Measurements from ENCODE around the gene RBM4B. TPM values are rescaled to one million over a fixed set of nuclear protein-coding genes. Genes with fewer than 3 reads are reported as not detected.

Gene RBM4B
- total and polyA plus RNA-seq, 2 experiments from 2014 or later: 28.0 to 31.0 TPM

- Histone ChIP-seq H3K27ac (ENCODE audit: low read depth) (no peak overlapping the region), H4K20me1 (replicated peaks; ENCODE audit: insufficient read depth) (no peaks in the 10 kb centered on the region), H3K4me1 (ENCODE audit: insufficient read depth) (no peaks in the 10 kb centered on the region), H3K36me3 (ENCODE audit: insufficient read depth) (no peaks in the 10 kb centered on the region), H3F3A (replicated peaks; ENCODE audit: low read depth) (no peaks in the 10 kb centered on the region), H3K79me2 (replicated peaks; ENCODE audit: insufficient read depth) (no peaks in the 10 kb centered on the region), H3K4me3 (no peak overlapping the region), H3K27me3 (ENCODE audit: insufficient read depth) (no peaks in the 10 kb centered on the region), H3K9me2 (ENCODE audit: insufficient read depth) (no peaks in the 10 kb centered on the region), H2AFZ (no peak overlapping the region), H3K4me2 (no peak overlapping the region)
- TF ChIP-seq NANOG (IDR thresholded peaks at IDR 0.05; ENCODE audit: borderline replicate concordance) (no peak), POLR2AphosphoS5 (IDR thresholded peaks at IDR 0.05; ENCODE audit: low read depth) (no peak), ETS1 (IDR thresholded peaks at IDR 0.05) (no peak), REST (IDR thresholded peaks at IDR 0.05; ENCODE audit: unreplicated experiment) (no peak), EZH2phosphoT487 (IDR thresholded peaks at IDR 0.05; ENCODE audit: unreplicated experiment) (no peak), EZH2 (IDR thresholded peaks at IDR 0.05; ENCODE audit: low read depth, unreplicated experiment) (no peak), CREB1 (CRISPR knock-in tag; IDR thresholded peaks at IDR 0.05; ENCODE audit: low read depth) (no peak), ZNF114 (CRISPR knock-in tag; IDR thresholded peaks at IDR 0.05) (no peak), JUNB (IDR thresholded peaks at IDR 0.05; ENCODE audit: unreplicated experiment) (no peak), ZNF331 (CRISPR knock-in tag; IDR thresholded peaks at IDR 0.05; ENCODE audit: low read depth) (no peak), CTCF (conservative IDR thresholded peaks at IDR 0.05; ENCODE audit: low read depth in 2 of 2) (no peak), STAT1 (IDR thresholded peaks at IDR 0.05; ENCODE audit: unreplicated experiment) (no peak), ZNF462 (CRISPR knock-in tag; IDR thresholded peaks at IDR 0.05) (no peak)
- Mint-ChIP-seq H3K27me3 (ENCODE audit: insufficient read depth, low read depth, poor library complexity) (peaks cover 11% of the 10 kb centered on the region), H3K9me3 (no peaks in the 10 kb centered on the region), H3K4me3 (no peak overlapping the region), H3K27ac (no peak overlapping the region), H3K36me3 (ENCODE audit: low read depth) (peaks cover 48% of the 10 kb centered on the region), H3K4me1 (no peaks in the 10 kb centered on the region; the same call in 1 of the 3 replicates)
- DNase-seq (ENCODE audit: low spot score): no peak
- no peak for ATAC-seq
Measured at GRCh38 chr11:66692871-66693331, 15.2 kb upstream of the RBM4B start.
